Sigmoid colon (tissue), 7 donors: ENCODE data around the gene MIF. TPM values are rescaled to one million over a fixed set of nuclear protein-coding genes. Genes with fewer than 3 reads are reported as not detected.
"Not testable (repeated sequence)": the region's sequence is repeated elsewhere in the genome, so short reads cannot be mapped to it uniquely, and the experiment has no call there.

Experiments
- DNase-seq: peaks from one replicate; pipeline ENCODE4 v3.0.0-alpha.2; 2019
- H3K27ac ChIP-seq, 4 donors: fragments of 200-600 bp; sonication (generic); one replicate each; pipeline ENCODE4 v1.5.1; 2016 to 2019; ENCODE audit warnings: mild to moderate bottlenecking in 1 of 4
- H3K27me3 ChIP-seq, 3 donors: fragments of 200-600 bp; sonication (generic); one replicate each; pipeline ENCODE4 v1.5.1; 2019; ENCODE audit warnings: mild to moderate bottlenecking in 1 of 3
- H3K36me3 ChIP-seq, 4 donors: fragments of 200-600 bp; sonication (generic); one replicate each; pipeline ENCODE4 v1.5.1; 2016 to 2019
- H3K4me1 ChIP-seq, 4 donors: fragments of 200-600 bp; sonication (generic); one replicate each; pipeline ENCODE4 v1.5.1; 2017 to 2019
- H3K4me3 ChIP-seq, 4 donors: fragments of 200-600 bp; sonication (generic); one replicate each; pipeline ENCODE4 v1.5.1; 2017 to 2019; ENCODE audit warnings: mild to moderate bottlenecking in 2 of 4, moderate library complexity in 1 of 4
- H3K9me3 ChIP-seq, 4 donors: fragments of 200-600 bp in 3 of 4; sonication (generic) in 3 of 4; one replicate each; pipeline versions ENCODE4 v1.5.1 to v1.6.1; 2013 to 2019
- CTCF ChIP-seq, 4 experiments: fragments of 450-650 bp in 3 of 4; fragments of 200-600 bp in 1 of 4; IDR thresholded peaks; one replicate each; pipeline ENCODE4 v1.5.1; 2016 to 2019; ENCODE audit warnings: antibody characterized with exemption in 4 of 4, mild to moderate bottlenecking in 3 of 4, moderate library complexity in 2 of 4
- EP300 ChIP-seq, 4 donors: sonication (generic); formaldehyde crosslinking; IDR thresholded peaks; one replicate each; pipeline ENCODE4 v1.6.1; 2017; ENCODE audit warnings: antibody characterized with exemption in 4 of 4
- POLR2A ChIP-seq, 2 donors: fragments of 450-650 bp; IDR thresholded peaks; one replicate each; pipeline ENCODE4 v1.6.1; 2016; ENCODE audit warnings: antibody characterized with exemption in 2 of 2, mild to moderate bottlenecking in 2 of 2, moderate library complexity in 2 of 2
- POLR2AphosphoS5 ChIP-seq, 4 donors: sonication (generic); formaldehyde crosslinking; IDR thresholded peaks; one replicate each; pipeline ENCODE4 v1.6.1; 2017; ENCODE audit warnings: antibody characterized with exemption in 4 of 4
- WGBS, 2 donors: extraction: QIAGEN DNeasy Blood & Tissue Kit; methylation state at CpG; one replicate each; pipeline ENCODE4 v1.1.7; 2013; 5-methylcytosine and 5-hydroxymethylcytosine counted together
- intact Hi-C: fragments of 100-400 bp; cut with DNase I; formaldehyde crosslinking; loops from one replicate; pipeline ENCODE4 v1.15.1; 2023
- polyA plus RNA-seq, 3 donors: library from polyadenylated mRNA; stranded (reverse); fragments of 200-250 nt; gene quantifications; one replicate each; pipeline ENCODE4 v1.2.3, GENCODE V29; 2013
- total RNA-seq, 4 donors: library from RNA; depleted of rRNA; stranded (reverse); fragments of >200 nt; gene quantifications; one replicate each; pipeline ENCODE4 v1.1.0, GENCODE V29; 2016
- donor health status: healthy with polysubstance abuse.
- donor health status: Bipolar disorder and iron deficiency.
- donor health status: healthy.

MIF gene
- total and polyA plus RNA-seq, 7 donors, result 159 to 684 (median 296) TPM

- intact Hi-C loops, result loop anchor here (2.0 kb wide), 1 partner anchor 18 kb away; the partner anchor contains the start of gene MIF
- Histone ChIP-seq H3K27ac (peak overlapping the region in 1 of 4 donors; percentile 90), H3K36me3 (no peaks in the 10 kb centered on the region), H3K4me1 (peaks cover 0 to 19% (median 11%) of the 10 kb centered on the region in 4 donors), H3K27me3 (no peaks in the 10 kb centered on the region), H3K4me3 (no peak overlapping the region), H3K9me3 (no peaks in the 10 kb centered on the region)
- 86 to 88% methylated on average over 9 of the region's 9 CpGs for WGBS, 2 donors
- DNase-seq, result no peak
- no peak for TF ChIP-seq POLR2A (IDR thresholded peaks at IDR 0.05)
- TF ChIP-seq EP300 (IDR thresholded peaks at IDR 0.05), result no peak
- TF ChIP-seq CTCF (IDR thresholded peaks at IDR 0.05), result no peak
- no peak for TF ChIP-seq POLR2AphosphoS5 (IDR thresholded peaks at IDR 0.05)
Measured at GRCh38 chr22:23912293-23912903, 18.2 kb downstream of the MIF start.

GRCh38 chr22:23913306-23913660 is 19.1 kb downstream of the MIF start:
- Histone ChIP-seq H3K27ac (peak overlapping the region; percentile 84 to 91 (median 89)), H3K27me3 (no peaks in the 10 kb centered on the region), H3K4me1 (peaks cover 0 to 19% (median 11%) of the 10 kb centered on the region in 4 donors), H3K9me3 (no peaks in the 10 kb centered on the region), H3K4me3 (peak overlapping the region; percentile 40 to 57 (median 56)), H3K36me3 (no peaks in the 10 kb centered on the region)
- intact Hi-C loops, result loop anchor here (2.0 kb wide), 1 partner anchor 18 kb away; the partner anchor contains the start of gene MIF
- TF ChIP-seq EP300 (IDR thresholded peaks at IDR 0.05) (no peak), CTCF (IDR thresholded peaks at IDR 0.05) (no peak), POLR2A (IDR thresholded peaks at IDR 0.05) (no peak), POLR2AphosphoS5 (IDR thresholded peaks at IDR 0.05) (no peak)
- 0% methylated on average over 1 of the region's 1 CpG for WGBS, 2 donors
- no peak for DNase-seq

GRCh38 chr22:23913661-23914353 is 19.6 kb downstream of the MIF start:
- WGBS, 2 donors, result 1% methylated on average over 44 of the region's 44 CpGs

GRCh38 chr22:23915290-23915689 is 21.1 kb downstream of the MIF start:
- TF ChIP-seq EP300 (IDR thresholded peaks at IDR 0.05) (no peak), CTCF (IDR thresholded peaks at IDR 0.05) (no peak), POLR2AphosphoS5 (IDR thresholded peaks at IDR 0.05) (no peak), POLR2A (IDR thresholded peaks at IDR 0.05) (no peak)
- intact Hi-C loops, result no loop called here
- H3K4me3 ChIP-seq, result no peak overlapping the region
- 27 to 67% methylated on average over 3 of the region's 3 CpGs for WGBS, 2 donors
- no peaks in the 10 kb centered on the region for H3K36me3 ChIP-seq
- H3K27ac ChIP-seq, result peak overlapping the region in 2 of 4 donors; percentile 88 to 91
- no peak for DNase-seq
- no peaks in the 10 kb centered on the region for H3K9me3 ChIP-seq
- H3K27me3 ChIP-seq, result no peaks in the 10 kb centered on the region
- H3K4me1 ChIP-seq, result peaks cover 0 to 11% (median 8%) of the 10 kb centered on the region in 4 donors

More at GRCh38 chr22:23913661-23914353, 19.6 kb downstream of the MIF start:
- peak; percentile 86 to 95 (median 94) for TF ChIP-seq POLR2AphosphoS5 (IDR thresholded peaks at IDR 0.05)
- TF ChIP-seq EP300 (IDR thresholded peaks at IDR 0.05), result peak in 1 of 4 donors; percentile 65
- peak; percentile 69 to 75 for TF ChIP-seq POLR2A (IDR thresholded peaks at IDR 0.05)
- TF ChIP-seq CTCF (IDR thresholded peaks at IDR 0.05), result no peak
- peak overlapping the region; percentile 84 to 91 (median 89) for H3K27ac ChIP-seq
- no peaks in the 10 kb centered on the region for H3K27me3 ChIP-seq
- no peaks in the 10 kb centered on the region for H3K9me3 ChIP-seq
- intact Hi-C loops, result loop anchor here (2.0 kb wide), 1 partner anchor 19 kb away; the partner anchor contains the start of gene MIF
- H3K4me1 ChIP-seq, result peaks cover 0 to 17% (median 11%) of the 10 kb centered on the region in 4 donors
- peak overlapping the region; percentile 40 to 57 (median 56) for H3K4me3 ChIP-seq
- no peaks in the 10 kb centered on the region for H3K36me3 ChIP-seq
- peak; percentile 100 for DNase-seq

- DNase-seq, intact Hi-C loops, H3K9me3 ChIP-seq, H3K27me3 ChIP-seq, H3K4me3 ChIP-seq, H3K4me1 ChIP-seq: not testable (repeated sequence)
- H3K27ac ChIP-seq, result peak overlapping the region; percentile 44 to 63 (median 52)
- 86 to 88% methylated on average over 1 of the region's 1 CpG for WGBS, 2 donors
- peaks cover 0 to 17% (median 9%) of the 10 kb centered on the region in 4 donors for H3K36me3 ChIP-seq
Measured at GRCh38 chr22:23920267-23920611, 26.1 kb downstream of the MIF start.

- intact Hi-C loops, H3K4me3 ChIP-seq, H3K27me3 ChIP-seq, H3K4me1 ChIP-seq, DNase-seq, H3K27ac ChIP-seq: not testable (repeated sequence)
- WGBS, 2 donors, result 84 to 92% methylated on average over 13 of the region's 13 CpGs
- H3K36me3 ChIP-seq, result peaks cover 0 to 28% (median 14%) of the 10 kb centered on the region in 4 donors
- peaks cover 0 to 10% (median 0%) of the 10 kb centered on the region in 4 donors for H3K9me3 ChIP-seq
Measured at GRCh38 chr22:23921586-23922201, 27.5 kb downstream of the MIF start.
